Stimulated activated CD4-positive, alpha-beta T cell treated with anti-CD3 and anti-CD28 coated beads, Interleukin-15, amount 100 ng/mL, for 24 hours (primary cell): ENCODE results near the gene IKBKG.
"Not testable (repeated sequence)": the region's sequence is repeated elsewhere in the genome, so short reads cannot be mapped to it uniquely, and the experiment has no call there.

ENCODE experiments used
- DNase-seq: peaks from one replicate; pipeline ENCODE4 v3.0.0-alpha.2; 2020

IKBKG gene

GRCh38 chrX:154607976-154608375, 60.6 kb downstream of the IKBKG start:
- not testable (repeated sequence) for DNase-seq

GRCh38 chrX:154608823-154609222, 61.4 kb downstream of the IKBKG start:
- DNase-seq = not testable (repeated sequence)

GRCh38 chrX:154611146-154611545, 63.7 kb downstream of the IKBKG start:
- DNase-seq = not testable (repeated sequence)

GRCh38 chrX:154613586-154613985, 66.2 kb downstream of the IKBKG start:
- DNase-seq = not testable (repeated sequence)
